Omental fat pad (tissue), 4 donors: ENCODE data around the gene PAM16. TPM values are rescaled to one million over a fixed set of nuclear protein-coding genes. Genes with fewer than 3 reads are reported as not detected.

Experiments used
- ATAC-seq: fragments of 150-250 bp; one replicate; pipeline ENCODE4 v1.9.1; 2016; ENCODE audit warnings: mild to moderate bottlenecking, moderate library complexity; ENCODE audit not compliant: low FRiP score
- DNase-seq: peaks from one replicate; pipeline ENCODE4 v3.0.0-alpha.2; 2019; ENCODE audit warnings: low spot score
- total RNA-seq, 4 donors: library from RNA; depleted of rRNA; stranded (reverse); fragments of >200 nt; gene quantifications; one replicate each; pipeline ENCODE4 v1.1.0, GENCODE V29; 2016
- TF ChIP-seq, protein P1 (sequence below), 3 donors: fragments of 450-650 bp; IDR thresholded peaks; one replicate each; pipeline ENCODE4 v1.5.1; 2016 to 2017; ENCODE audit warnings: antibody characterized with exemption in 3 of 3, mild to moderate bottlenecking in 3 of 3, moderate library complexity in 2 of 3

The PAM16 gene
- total RNA-seq, 4 donors from 2014 or later, result 32.7 to 53.9 (median 41.8) TPM

DNA sequence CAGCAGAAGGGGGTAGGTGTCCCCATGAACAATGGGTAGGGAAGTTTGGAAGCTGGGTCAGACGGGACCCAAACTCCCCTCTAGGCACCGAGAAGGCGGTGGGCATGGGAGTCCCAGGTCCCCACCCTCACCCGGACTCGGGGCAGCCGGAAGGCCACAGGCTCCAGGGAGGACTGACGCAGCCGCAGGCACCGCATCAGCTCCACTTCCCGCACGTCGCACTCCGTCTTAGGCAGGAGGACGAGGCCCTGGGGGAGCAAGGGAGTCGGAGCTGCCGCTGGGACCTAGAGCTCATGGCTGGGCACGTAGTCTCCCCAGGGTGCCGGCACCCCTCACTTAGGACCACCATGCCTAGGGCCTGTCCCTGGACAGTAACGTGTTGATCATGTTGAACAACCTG, 7.1 kb upstream of the PAM16 start:
- DNase-seq (no peak), ATAC-seq (no peak)
- TF ChIP-seq, protein P1, sequence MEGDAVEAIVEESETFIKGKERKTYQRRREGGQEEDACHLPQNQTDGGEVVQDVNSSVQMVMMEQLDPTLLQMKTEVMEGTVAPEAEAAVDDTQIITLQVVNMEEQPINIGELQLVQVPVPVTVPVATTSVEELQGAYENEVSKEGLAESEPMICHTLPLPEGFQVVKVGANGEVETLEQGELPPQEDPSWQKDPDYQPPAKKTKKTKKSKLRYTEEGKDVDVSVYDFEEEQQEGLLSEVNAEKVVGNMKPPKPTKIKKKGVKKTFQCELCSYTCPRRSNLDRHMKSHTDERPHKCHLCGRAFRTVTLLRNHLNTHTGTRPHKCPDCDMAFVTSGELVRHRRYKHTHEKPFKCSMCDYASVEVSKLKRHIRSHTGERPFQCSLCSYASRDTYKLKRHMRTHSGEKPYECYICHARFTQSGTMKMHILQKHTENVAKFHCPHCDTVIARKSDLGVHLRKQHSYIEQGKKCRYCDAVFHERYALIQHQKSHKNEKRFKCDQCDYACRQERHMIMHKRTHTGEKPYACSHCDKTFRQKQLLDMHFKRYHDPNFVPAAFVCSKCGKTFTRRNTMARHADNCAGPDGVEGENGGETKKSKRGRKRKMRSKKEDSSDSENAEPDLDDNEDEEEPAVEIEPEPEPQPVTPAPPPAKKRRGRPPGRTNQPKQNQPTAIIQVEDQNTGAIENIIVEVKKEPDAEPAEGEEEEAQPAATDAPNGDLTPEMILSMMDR (IDR thresholded peaks at IDR 0.05), result no peak

GRCh38 chr16:4356820-4357219, 5.7 kb upstream of the PAM16 start:
- ATAC-seq (no peak), DNase-seq (no peak)
- TF ChIP-seq, protein P1 (IDR thresholded peaks at IDR 0.05), result no peak

- DNase-seq (no peak), ATAC-seq (no peak)
- TF ChIP-seq, protein P1 (IDR thresholded peaks at IDR 0.05), result no peak
Observed at GRCh38 chr16:4354512-4355409, 3.6 kb upstream of the PAM16 start.

DNA sequence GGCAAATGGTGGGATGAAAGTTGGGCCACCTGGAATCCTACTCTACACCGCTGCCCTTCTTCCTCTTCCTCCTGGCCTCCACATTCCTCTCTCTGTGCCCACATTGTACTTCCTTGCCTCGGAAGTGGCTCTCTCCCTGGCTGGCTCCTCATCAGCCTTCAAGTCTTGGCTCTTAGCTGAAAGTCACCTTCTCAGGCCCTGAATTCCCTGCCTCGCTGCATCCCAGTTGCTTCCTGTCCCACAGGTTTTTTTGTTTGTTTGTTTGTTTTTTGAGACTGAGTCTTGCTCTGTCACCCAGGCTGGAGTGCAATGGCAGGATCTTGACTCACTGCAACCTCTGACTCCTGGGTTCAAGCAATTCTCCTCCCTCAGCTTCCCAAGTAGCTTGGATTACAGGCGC, 2.6 kb upstream of the PAM16 start:
- ATAC-seq (no peak), DNase-seq (no peak)
- TF ChIP-seq, protein P1 (IDR thresholded peaks at IDR 0.05), result no peak

- no peak for DNase-seq
- TF ChIP-seq, protein P1 (IDR thresholded peaks at IDR 0.05), result no peak
- ATAC-seq, result no peak
Observed at GRCh38 chr16:4352843-4353242, 1.7 kb upstream of the PAM16 start.

DNA sequence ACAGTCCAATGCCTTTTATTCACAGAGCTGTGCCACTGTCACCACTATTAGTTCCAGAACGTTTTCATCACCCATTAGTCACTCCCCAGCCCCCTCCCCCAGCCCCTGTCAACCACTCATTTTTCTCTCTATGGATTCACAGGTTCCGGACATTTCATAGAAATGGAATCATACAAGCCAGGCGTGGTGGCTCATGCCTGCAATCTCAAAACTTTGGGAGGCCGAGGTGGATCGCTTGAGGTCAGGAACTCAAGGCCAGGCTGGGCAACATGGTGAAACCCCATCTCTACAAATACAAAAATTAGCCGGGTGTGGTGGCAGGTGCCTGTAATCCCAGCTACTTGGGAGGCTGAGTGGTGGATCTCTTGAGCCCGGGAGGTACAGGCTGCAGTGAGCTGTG, 759 bp upstream of the PAM16 start:
- ATAC-seq (no peak), DNase-seq (no peak)
- TF ChIP-seq, protein P1 (IDR thresholded peaks at IDR 0.05), result no peak

GRCh38 chr16:4350365-4350786, 745 bp downstream of the PAM16 start:
- no peak for DNase-seq
- TF ChIP-seq, protein P1 (IDR thresholded peaks at IDR 0.05), result no peak
- ATAC-seq, result no peak
